Measurements from ENCODE around the gene HOTAIR.

Gene HOTAIR

GRCh38 chr12:53972152-53972702 is 2.5 kb downstream of the HOTAIR start:
- DNase-seq: no peak

GRCh38 chr12:53971686-53972085 is 3.1 kb downstream of the HOTAIR start:
- no peak for DNase-seq

- no peak for DNase-seq
Observed at GRCh38 chr12:53971129-53971528, 3.6 kb downstream of the HOTAIR start.

- DNase-seq: no peak
Observed at GRCh38 chr12:53970451-53970850, 4.3 kb downstream of the HOTAIR start.

- DNase-seq: no peak
Observed at GRCh38 chr12:53969588-53970259, 5.0 kb downstream of the HOTAIR start.

GRCh38 chr12:53968214-53969127 is 6.3 kb downstream of the HOTAIR start:
- no peak for DNase-seq

GRCh38 chr12:53967421-53967925 is 7.3 kb downstream of the HOTAIR start:
- DNase-seq: no peak

- no peak for DNase-seq
Observed at GRCh38 chr12:53966385-53967133, 8.2 kb downstream of the HOTAIR start.

GRCh38 chr12:53966085-53966384 is 8.7 kb downstream of the HOTAIR start:
- no peak for DNase-seq

GRCh38 chr12:53965281-53966084 is 9.3 kb downstream of the HOTAIR start:
- DNase-seq: no peak

- DNase-seq: no peak
Observed at GRCh38 chr12:53964315-53964713, 10.4 kb downstream of the HOTAIR start.

- no peak for DNase-seq
Observed at GRCh38 chr12:53963434-53964314, 11.1 kb downstream of the HOTAIR start.

- no peak for DNase-seq
Observed at GRCh38 chr12:53963005-53963404, 11.7 kb downstream of the HOTAIR start.

- no peak for DNase-seq
Observed at GRCh38 chr12:53961025-53961761, 13.6 kb downstream of the HOTAIR start.

- DNase-seq: no peak
Observed at GRCh38 chr12:53960187-53961024, 14.3 kb downstream of the HOTAIR start.

GRCh38 chr12:53959314-53959713 is 15.4 kb downstream of the HOTAIR start:
- DNase-seq: no peak

GRCh38 chr12:53958128-53958527 is 16.6 kb downstream of the HOTAIR start:
- DNase-seq: no peak

GRCh38 chr12:53956914-53957536 is 17.7 kb downstream of the HOTAIR start:
- no peak for DNase-seq
